ENCODE data around the gene PFKFB2.
"Not testable (repeated sequence)": the region's sequence is repeated elsewhere in the genome, so short reads cannot be mapped to it uniquely, and the experiment has no call there.

The PFKFB2 gene

DNA sequence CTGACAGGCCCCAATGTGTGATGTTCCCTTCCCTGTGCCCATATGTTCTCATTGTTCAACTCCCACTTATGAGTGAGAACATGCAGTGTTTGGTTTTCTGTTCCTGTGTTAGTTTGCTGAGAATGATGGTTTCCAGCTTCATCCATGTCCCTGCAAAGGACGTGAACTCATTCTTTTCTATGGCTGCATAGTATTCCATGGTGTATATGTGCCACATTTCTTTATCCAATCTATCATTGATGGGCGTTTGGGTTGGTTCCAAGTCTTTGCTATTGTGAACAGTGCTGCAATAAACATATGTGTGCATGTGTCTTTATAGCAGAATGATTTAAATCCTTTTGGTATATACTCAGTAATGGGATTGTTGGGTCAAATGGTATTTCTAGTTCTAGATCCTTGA is 11.7 kb upstream of the PFKFB2 start:
- not testable (repeated sequence) for DNase-seq

DNA sequence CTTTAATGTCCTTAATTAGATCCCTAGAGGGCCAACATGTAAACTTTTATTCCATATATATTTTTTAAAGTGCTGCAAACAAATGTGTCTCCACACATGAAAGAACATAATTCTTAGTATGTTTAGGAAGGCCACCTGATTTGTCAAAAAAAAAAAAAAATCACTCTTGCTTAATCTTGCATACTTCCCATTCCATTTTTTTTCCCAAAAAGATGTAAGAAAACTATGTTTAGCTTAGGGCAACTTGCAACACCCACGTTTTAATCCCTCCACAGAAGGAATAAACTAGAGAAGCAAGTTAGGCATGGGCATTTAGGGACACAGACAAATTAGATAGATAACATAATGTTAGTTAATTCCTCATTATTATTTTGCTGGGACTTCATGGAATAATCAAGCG is 7.6 kb upstream of the PFKFB2 start:
- no peak for DNase-seq

DNA sequence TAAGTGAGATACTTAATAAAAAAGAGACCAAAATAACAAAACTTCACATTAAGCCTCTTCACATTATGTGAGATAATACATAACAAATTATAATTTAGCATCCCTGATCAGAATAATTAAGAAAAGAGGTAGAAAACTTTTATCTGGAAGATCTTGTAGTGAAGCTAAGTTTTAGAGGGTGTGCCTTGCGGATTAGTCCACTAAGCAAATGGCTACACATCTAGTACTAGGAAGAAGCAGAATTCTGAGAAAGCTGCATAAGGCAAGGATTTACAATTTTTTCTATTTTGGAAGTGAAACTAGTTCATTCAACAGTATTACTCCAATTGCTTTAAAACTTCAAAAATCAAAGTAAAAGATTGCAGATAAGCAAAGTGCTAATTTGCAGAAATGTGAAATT is 5.6 kb upstream of the PFKFB2 start:
- DNase-seq, result no peak

DNA sequence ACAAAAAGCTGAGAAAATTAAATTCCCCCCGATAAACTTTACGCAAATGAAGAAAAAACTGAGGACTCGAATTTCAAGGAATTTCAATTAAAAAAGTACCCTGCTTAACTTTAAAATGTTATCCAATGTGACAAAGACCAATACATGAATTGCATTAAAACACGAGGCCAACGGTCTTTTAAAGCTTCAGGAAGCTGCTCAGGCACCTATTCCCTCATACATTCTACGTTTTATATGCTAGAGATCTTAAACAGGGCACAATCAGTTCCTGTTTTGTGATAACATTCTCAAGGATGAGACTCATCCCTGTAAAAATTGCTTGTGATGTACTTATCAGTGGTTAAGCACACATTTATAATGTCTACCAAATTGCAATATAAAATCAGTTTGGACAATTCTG is 5.0 kb upstream of the PFKFB2 start:
- DNase-seq, result no peak

DNA sequence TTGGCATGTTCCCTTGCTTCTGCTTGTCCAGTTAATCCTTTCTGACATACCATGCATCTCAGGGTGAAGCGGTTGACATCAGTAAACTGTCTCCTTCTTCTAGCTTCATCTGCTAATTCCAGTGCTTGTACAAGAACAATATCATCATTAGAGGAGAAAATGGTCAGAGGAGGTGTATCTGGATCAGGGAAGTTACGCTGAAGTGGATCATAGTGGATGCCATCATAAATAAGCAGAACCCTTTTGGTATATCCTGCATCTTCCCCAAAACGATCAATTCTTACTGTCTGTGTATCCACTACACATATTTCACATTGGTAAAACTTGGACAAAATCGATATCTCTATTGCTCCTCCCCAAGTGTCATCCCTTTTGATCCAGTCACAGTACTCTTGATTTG is 4.0 kb upstream of the PFKFB2 start:
- DNase-seq, result no peak

DNA sequence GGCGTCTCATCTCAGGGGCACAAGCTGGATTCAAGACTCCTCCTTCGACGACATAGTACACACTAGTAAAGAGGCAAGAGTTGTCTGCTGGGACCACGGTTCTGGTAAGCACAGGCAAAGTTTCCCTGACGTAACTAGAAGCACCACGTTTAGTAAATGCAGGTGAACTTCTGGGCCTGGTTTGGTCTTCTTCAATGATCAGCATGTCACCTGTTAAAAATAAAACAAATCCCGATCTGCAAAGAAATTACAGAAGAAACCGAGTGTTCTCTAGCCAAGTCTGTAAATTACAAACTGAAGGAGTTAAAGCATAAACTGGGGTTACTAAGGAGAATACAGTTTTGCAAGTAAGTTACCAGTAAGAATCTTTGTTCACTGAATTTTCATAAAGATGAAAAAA is 3.6 kb upstream of the PFKFB2 start:
- DNase-seq, result no peak

DNA sequence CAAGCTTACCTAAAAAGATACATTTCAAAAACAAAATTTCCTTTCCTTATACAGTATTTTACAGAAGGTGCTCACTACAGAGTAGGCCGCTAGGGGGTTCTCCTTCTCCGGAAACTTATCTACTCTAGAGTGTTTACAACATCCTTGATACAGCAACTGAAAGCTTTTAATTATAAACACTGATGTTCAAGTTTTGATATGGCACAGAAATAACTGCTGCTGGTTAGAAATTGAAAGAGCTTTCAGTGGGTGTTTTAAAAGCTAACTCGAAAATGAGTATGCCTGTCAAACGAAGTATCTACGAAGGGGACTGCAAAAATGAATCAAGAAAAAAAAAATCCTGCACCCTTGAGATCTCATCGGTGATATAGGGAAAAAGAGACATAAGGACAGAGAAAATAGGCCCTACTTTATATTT is 3.1 kb upstream of the PFKFB2 start:
- DNase-seq, result no peak

DNA sequence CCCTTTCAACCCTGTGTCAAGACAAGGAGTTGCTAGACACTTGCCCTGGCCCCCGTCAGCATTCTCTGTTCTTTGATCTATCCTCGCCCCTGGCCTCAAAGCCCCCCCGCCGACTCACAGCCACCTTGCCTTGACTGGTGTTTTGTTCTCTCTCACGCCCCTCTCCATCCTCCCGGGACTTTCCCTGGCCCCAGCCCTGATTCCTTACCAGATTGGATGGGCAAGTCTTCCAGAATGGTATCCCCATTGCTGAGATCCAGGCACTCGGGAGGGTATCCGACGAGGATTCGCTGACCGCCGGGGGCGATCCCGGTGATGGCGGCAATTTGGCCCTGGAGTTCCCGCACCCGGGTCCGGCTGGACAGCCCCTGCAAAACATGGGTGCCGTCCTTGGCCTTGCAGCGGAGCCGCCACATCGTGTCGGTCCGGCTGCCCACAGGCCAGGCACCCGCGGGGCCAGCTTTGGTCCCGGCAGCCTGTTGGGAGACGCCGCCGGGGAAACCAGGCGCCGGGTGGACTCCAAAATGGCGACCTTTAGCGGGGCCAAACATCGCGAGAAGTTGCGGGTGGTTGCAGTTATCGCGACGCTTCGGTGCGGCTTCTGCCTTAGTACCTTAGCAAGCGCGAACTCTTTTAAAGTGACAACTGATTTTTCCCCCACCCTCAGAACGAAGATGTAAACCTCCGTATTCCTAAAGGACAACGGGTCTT is 2.4 kb upstream of the PFKFB2 start:
- peak; percentile 88 for DNase-seq

DNA sequence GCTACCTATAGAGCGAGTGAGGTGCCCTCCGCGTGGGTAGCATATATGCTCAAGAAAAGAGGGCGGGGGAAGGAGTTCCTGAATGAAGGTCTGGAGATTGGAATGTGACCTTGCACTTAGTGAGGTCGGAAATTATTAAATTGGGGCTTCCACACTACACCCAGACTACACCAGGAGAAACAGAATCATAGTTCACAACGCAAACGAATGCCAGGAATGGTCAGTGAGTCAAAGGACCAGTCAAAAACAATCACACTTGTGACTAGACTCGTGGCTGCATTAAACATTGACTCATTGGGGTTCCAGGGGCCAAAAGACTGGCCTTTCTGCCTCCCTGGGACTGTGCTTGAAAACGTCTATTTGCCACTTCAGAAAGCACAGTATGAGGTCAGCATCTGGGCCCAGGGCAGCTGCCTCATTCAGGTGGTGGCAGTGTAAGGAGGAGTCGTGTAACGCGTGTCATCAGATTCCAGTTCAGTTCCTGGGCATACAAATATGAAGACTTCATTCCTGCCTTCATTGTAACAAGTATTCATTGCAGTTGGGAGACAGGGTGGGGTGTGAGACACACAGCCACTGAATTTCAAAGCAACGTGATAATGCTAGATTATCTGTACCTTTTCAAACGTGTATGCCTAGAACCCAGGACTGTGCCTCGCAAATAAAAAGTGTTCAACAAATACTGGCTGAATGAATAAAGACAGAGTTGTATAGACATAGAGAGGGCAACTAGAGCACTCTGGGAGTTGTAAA is 1.7 kb upstream of the PFKFB2 start, which contains the start of gene YOD1:
YOD1 (minus strand) TSS at position 18 of the 753 bp plus-strand sequence. CDS start 178 bp downstream, outside the sequence.
- no peak for DNase-seq

DNA sequence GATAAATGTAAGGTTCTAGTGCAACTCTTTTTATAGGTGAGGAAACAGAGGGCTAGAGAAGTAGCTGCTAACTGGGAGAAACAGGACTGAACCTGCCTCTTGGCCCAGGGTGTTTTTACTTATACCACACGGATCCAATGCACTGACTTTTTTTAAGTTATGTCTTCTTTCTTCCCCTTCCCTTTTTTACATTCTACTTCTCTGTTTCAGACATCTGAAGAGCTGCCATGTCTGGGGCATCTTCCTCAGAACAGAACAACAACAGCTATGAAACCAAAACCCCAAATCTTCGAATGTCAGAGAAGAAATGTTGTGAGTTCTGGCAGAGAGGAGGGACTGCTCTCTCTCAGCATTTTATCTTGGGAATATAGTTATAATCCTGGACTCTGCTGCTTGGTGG is 1.4 kb downstream of the PFKFB2 start:
- no peak for DNase-seq

DNA sequence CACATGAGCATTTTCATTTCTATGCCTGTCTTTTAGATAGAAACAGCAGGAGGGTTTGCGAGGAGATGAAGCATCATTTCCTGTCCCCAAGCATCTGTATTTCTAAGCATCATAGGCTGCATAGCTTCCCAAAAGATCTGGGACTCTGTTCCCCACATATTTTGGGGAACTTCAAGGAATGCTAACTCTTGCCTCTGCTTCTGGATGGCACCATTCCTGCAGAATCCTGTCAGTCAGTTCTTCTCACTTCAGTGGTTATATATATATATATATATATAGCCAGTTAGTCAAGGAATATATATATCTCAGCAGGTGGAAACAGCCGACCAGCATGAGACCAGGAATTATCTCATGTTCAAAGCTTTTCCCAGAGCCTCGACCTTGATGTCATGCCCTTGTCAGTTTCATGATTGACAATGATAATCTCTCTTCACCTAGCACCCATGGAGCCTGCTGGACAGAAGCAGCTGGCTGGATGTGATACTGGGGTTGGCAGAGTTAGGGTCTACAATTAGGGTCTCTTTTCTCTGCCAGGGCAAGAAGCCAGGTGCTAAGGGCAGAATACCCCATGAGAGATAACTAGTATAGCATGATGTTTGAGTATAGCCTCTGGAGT is 2.4 kb downstream of the PFKFB2 start:
- DNase-seq, result no peak

DNA sequence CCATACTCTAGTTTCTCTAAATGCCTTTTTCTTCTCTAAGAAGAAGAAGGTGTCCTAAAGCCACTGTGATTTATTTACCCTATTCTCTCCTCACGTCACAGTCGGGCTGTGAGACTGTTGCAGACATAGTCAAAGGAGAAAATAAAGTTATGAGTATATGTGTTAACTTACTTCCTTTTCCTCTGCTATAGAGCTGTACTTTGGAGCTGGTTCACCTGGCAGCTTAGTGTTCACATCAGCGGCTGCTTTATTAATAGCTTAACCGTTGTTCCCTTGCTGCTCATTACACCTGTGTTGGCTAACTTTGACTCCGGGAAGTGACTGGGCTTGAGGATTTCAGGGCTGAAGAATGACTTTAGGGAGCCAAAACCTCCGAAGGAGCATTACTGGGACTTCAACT is 3.6 kb downstream of the PFKFB2 start:
- no peak for DNase-seq

DNA sequence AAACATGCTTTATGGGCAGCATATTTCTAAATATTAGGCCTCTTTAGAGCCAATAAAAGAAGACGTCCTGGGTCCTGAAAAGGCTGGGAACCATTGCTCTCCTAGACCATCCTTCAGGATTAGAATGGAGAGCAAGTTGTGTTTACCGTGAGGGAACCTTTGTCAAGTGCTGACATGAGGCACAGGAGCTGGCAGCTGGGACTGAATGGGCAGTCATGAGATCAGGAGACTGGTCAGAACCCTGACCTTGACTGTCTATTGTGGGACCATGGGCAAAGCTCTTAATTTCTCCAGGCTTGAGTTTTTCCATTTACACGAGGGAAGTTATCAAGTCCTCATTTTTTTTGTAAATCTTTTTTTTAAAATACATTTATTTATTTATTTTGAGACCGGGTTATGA is 5.2 kb downstream of the PFKFB2 start:
- DNase-seq, result no peak

DNA sequence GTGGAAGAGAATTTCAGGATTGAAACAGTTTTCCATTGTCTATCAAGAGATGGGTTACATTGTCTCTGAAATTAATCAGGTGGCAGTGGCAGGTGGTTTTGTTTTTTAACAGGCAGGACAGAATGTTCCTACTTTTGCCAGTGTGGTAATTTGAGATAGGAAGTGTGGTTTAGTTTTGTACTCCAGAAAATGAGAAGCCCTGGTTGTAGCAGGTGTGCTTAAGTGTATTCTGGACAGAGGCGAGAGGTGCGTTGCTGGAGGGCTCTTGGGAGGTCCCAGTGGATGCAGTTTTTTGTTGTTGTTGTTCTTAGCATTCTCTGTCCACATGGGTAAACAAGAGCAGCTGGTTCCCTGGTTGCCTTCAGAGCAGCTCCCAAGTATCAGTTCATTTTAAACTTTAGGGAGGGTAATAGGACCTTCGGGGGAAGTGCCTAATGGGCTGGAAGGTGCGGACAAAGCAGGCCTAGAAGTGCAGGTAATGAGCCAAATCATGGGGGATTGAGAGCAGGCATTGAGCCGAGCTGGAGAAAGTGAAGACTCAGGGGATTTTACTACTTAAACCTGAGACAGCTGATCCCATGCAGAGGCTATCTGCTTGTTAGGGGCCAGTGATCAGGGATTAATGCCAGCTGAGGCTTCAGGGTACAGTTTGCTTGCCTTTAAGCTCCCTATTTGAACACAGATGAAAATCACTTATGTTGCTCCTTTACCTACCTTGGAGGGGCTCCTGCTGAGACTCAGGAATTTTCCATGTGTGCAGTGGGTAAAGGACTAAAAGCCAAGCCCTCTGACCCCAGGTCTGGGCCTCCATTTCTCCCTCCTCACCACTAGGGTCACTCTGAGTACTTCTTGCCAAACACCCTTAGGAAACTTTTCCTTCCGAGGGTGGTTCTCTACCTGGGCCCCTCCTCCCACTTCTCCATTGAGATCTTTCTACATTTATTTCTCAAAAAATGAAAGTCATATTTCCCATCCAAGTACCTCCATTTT is 6.1 kb downstream of the PFKFB2 start:
- no peak for DNase-seq

DNA sequence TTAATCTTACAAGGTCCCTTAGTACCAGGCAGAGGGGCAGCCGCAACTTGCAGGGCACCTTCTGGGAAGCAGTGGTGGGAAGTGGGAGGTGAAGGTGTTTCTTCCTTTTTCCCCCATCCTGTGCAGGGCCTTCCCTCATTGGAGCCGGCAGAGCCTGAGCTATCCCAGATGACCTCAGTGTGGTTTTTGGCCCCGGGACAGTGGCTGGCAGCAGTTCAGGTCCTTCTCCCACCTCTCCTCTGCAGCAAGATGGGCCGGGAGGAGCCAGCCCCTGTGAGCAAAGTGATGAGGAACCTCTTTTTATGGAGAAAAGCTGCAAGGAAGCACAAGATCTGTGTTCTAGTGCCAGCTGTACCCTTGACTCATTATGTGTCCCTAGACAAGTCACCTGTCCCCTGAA is 6.8 kb downstream of the PFKFB2 start:
- DNase-seq, result no peak

DNA sequence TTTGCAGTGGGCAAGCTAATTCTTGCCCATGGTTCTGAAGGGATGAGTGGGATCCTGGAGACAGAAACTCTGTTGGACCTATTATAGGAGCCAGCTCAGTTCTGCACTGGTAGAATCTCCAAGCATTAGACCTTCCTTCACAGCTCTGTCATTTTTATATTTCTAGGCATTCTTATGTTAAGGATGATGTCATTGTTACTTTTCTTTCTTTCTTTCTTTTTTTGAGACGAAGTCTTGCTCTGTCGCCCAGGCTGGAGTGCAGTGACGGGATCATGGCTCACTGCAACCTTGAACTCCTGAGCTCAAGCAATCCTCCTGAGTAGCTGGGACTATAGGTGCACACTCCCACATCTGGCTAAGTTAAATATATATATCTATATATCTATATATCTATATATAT is 7.5 kb downstream of the PFKFB2 start:
- DNase-seq, result no peak

DNA sequence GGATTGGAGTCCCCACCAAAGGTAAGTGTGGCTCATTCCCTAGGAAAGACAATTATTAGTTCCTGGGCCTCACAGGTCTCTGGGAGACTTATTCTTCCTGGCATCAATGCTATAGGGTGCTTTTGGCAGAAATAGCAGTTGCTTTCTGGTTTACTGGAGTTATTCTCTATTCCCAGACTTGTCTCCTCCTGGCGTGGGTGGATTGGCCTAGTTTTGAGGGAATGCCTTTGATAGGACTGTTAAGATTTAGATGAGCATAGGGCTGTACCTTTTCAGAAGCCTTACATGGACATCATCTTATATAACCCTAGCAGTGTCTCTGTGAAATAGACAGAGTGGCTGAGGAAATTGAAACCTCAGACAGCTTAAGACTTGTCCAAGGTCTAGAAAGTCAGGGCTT is 9.0 kb downstream of the PFKFB2 start:
- no peak for DNase-seq

DNA sequence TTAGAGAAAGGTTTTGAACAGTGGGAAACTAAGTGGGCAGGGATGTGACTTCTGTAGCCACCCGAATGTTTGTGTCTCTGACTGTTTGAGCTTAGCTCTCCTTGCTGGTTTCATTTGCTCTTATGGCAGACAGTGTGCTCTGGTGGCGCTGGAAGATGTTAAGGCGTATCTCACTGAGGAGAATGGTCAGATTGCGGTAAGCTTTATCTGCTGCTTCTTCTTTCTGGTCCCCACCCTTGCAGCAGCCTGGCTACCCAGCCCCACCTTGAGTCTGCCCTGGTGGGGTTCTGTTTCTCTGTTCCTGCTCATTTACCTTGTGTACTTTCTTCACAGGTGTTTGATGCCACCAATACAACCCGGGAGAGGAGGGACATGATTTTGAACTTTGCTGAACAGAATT is 9.9 kb downstream of the PFKFB2 start:
- no peak for DNase-seq

DNA sequence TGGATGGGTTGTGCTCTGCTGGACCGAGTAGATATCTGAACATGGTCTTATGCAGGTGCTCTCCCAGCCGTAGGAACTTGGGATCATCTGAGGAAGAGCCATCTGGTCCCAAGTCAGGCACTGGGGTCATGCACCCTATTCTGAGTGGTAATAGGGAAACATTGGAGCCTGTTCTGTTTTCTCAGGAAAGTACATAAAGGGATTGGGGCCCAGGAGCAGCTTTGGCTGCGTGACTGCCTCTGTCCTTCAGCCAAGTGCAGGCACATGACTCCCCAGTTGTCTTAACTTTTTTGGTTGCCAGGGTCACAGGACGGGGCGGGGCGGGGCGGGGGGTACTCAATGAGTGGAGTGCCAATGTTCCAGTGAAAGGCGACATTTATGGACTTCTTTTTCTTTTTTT is 11.5 kb downstream of the PFKFB2 start:
- no peak for DNase-seq

DNA sequence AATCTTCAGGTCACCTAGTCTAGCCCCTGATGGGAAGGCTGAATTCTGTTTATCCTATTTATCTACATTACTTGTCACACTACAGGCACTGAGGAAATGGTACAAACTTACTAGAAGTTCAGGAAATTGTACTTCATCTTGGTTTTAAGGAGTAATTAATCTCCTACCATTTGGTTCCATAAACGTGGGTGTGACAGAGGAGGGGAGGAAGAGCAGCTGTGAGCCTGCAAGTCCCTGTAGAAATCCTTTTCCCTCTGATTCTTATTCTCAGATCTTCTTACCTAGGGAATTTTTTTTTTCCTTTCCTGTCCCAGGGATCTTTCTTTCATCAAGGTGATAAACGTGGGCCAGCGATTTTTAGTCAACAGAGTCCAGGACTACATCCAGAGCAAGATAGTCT is 14.1 kb downstream of the PFKFB2 start:
- no peak for DNase-seq

DNA sequence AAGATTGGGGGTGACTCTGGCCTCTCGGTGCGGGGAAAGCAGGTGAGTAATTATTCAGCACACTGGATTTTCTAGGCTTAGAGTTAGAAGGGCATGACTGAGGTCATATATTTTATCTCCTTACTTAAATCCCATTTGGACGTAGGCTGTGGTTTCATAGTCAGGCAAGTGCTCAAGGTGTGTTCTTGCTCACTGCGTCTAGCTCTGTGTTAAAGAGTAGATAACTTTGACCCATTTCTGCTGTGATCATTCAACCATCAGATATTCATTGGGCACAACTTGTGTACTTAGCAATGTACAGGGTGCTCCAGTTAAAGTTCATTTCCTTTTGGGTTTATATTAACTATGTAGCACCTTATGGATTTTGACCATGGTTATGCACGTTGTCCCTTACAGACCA is 14.6 kb downstream of the PFKFB2 start:
- no peak for DNase-seq

DNA sequence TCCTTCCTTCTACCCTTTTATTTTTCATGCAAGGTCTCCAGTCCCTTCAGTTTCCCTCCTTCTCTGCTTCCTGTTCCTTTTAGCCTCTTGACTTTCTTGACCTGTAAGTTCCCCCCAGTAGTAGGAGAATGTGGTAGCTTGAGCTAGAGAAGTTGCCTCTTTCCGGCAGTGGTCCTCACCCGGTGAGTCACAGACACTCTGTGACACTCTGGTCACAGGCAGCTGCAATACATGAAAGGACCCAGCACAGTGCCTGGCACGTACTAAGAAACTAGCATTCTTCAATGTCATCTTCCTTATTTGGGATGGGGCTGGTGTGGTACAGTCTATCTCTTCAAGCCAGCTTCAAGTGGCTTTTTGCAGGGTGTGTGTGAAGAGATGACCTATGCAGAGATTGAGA is 16.0 kb downstream of the PFKFB2 start:
- DNase-seq, result no peak
